ENCODE data around the gene GALNT17.
"Not testable (repeated sequence)": the region's sequence is repeated elsewhere in the genome, so short reads cannot be mapped to it uniquely, and the experiment has no call there.

GALNT17 gene

DNA sequence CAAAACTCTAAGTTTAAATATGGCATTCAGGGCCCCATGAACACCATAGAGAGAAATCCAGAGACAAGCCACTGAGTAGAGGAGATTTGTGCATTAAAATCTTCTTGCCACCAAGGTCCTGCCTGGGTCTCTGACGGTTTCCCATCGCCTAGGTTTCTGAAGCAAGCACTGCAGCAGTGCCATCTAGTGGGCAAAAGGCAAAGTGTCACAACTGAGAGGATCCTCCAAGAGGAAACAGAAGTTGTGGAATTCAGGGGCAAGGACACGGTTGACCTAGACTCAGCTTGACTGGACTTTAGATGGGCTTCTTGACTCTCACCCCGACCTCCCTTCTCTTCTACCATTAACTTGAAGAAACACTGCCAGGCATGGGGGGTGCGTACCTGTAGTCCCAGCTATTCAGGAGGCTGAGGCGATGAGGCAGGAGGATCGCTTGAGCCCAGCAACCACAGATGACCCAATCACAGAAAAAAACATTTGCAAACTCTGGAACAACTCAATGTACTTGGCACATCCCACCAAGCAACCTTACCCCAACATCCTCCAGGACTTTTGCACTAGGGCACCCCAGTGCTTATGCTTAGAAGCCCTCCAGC is 604.1 kb downstream of the GALNT17 start:
- TF ChIP-seq TAF1 (IDR thresholded peaks at IDR 0.05; ENCODE audit: low read depth, low read length) (no peak), POU2F2 (IDR thresholded peaks at IDR 0.05; ENCODE audit: low read depth, low read length) (0 out of 2 replicates have a peak, but pooled peaks have one; percentile 32)
- DNase-seq (ENCODE audit: insufficient read length, low spot score) (peak; percentile 41), FAIRE-seq (peak; percentile 83)

DNA sequence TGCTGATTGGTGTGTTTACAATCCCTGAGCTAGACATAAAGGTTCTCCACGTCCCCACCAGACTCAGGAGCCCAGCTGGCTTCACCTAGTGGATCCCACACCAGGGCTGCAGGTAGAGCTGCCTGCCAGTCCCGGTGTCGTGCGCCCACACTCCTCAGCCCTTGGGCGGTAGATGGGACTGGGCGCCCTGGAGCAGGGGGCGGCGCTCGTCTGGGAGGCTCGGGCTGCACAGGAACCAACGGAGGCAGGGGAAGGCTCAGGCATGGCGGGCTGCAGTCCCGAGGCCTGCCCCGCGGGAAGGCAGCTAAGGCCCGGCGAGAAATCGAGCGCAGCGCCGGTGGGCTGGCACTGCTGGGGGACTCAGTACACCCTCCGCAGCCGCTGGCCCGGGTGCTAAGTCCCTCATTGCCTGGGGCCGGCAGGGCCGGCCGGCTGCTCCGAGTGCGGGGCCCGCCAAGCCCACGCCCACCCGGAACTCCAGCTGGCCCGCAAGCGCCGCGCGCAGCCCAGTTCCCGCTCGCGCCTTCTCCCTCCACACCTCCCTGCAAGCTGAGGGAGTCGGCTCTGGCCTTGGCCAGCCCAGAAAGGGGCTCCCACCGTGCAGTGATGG is 606.1 kb downstream of the GALNT17 start:
- not testable (repeated sequence) for FAIRE-seq; DNase-seq (ENCODE audit: insufficient read length, low spot score)

DNA sequence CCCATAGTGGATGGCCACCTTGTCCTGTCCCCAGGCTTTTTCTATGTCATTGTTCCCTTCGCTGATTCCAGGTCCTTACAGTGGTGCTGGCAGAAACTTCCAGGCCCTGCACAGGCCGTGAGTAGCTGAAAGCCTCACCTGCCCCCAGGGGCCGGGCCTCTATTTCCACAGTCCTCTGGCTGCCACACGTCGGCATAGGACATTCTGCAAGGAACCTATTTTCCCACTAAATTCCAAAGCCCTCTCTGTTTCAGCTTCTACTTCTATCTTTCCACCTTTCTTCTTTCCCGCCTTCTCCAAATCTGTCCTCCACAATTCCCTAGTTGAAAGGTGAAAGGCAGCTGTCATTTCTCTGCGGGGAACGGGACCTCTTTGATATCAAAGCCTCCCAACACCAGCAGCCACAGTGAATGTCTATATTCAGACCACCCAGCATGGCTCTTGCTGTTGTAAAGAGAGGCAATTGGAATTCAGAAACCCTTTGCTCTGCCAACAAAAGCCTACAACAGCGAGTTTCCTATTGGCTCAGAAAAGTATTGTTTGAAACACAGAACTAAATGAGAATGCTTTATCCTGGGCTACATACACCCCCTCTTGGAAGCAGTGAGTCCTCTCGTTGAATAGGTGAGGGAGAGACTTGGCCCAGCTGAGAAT is 607.7 kb downstream of the GALNT17 start:
- DNase-seq (ENCODE audit: insufficient read length, low spot score) (no peak), FAIRE-seq (no peak)
- TF ChIP-seq POU2F2 (IDR thresholded peaks at IDR 0.05; ENCODE audit: low read depth, low read length) (no peak), TAF1 (IDR thresholded peaks at IDR 0.05; ENCODE audit: low read depth, low read length) (no peak), POLR2AphosphoS5 (IDR thresholded peaks at IDR 0.05; ENCODE audit: low read depth, low read length) (no peak), SPI1 (IDR thresholded peaks at IDR 0.05; ENCODE audit: low read depth, low read length) (no peak), PAX5 (IDR thresholded peaks at IDR 0.05; ENCODE audit: insufficient read depth, low read length, severe bottlenecking) (no peak), POLR2A (IDR thresholded peaks at IDR 0.05; ENCODE audit: low read depth, low read length) (no peak)

DNA sequence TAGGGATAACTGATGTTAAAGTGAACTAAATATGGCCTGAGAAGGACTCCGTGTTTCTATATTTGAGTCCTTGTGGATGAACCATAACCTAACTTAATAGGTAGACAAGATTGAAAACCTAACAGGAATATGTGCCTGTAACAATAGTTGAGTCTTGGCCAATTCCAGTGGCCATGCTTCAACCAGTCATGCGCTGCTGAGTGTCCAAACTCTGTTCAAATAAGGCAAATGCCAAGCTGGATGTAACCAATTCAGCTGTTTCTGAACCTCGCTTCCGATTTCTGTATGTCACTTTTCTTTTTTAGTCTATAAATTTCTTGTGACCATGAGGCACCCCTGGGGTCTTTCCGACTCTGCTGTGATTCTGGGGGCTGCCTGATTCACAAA is 608.2 kb downstream of the GALNT17 start:
- FAIRE-seq (no peak), DNase-seq (ENCODE audit: insufficient read length, low spot score) (no peak)
- TF ChIP-seq POLR2A (IDR thresholded peaks at IDR 0.05; ENCODE audit: low read depth, low read length) (no peak), POLR2AphosphoS5 (IDR thresholded peaks at IDR 0.05; ENCODE audit: low read depth, low read length) (no peak), PAX5 (IDR thresholded peaks at IDR 0.05; ENCODE audit: insufficient read depth, low read length, severe bottlenecking) (no peak), TAF1 (IDR thresholded peaks at IDR 0.05; ENCODE audit: low read depth, low read length) (no peak), POU2F2 (IDR thresholded peaks at IDR 0.05; ENCODE audit: low read depth, low read length) (no peak), SPI1 (IDR thresholded peaks at IDR 0.05; ENCODE audit: low read depth, low read length) (no peak)

DNA sequence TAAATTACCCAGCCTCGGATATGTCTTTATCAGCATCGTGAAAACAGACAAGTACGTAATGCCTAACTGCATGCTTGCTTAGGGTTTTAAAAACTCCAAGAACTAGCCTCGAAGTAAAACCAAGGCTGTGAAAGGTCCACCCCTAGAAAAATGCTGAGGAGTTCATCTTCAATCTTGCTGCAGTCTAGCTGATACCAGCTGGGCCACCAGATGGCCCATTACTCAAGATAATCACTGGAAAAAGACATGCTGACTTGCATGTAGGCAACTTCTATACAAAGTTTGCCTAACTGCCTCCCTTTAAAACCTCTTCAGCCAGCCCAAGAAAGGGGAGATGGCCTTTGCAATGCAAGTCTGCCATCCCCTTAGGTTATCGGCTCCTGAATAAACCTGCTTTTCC is 614.1 kb downstream of the GALNT17 start:
- DNase-seq (ENCODE audit: insufficient read length, low spot score) (no peak), FAIRE-seq (no peak)
- TF ChIP-seq POU2F2 (IDR thresholded peaks at IDR 0.05; ENCODE audit: low read depth, low read length) (no peak), POLR2A (IDR thresholded peaks at IDR 0.05; ENCODE audit: low read depth, low read length) (no peak), PAX5 (IDR thresholded peaks at IDR 0.05; ENCODE audit: insufficient read depth, low read length, severe bottlenecking) (no peak), POLR2AphosphoS5 (IDR thresholded peaks at IDR 0.05; ENCODE audit: low read depth, low read length) (no peak), TAF1 (IDR thresholded peaks at IDR 0.05; ENCODE audit: low read depth, low read length) (no peak)

DNA sequence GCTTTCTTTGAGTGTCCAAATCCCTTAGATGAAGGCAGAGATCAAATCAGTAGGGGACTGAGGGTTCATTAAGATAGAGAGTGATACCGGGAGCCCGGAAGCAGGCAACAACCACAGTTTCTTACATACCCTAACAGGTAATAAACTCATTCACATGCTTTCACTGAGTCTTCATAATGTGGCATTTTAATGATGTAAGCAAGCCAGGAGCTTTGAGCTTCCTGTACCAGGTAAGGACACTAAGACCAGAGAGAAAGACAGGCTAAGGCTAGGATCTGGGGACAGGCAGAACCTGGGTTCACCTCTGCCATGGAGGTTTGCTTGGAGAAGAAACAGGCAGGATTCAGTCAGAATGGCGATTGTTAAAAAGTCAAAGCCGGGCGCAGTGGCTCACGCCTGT is 618.3 kb downstream of the GALNT17 start:
- FAIRE-seq (no peak), DNase-seq (ENCODE audit: insufficient read length, low spot score) (no peak)
- TF ChIP-seq POU2F2 (IDR thresholded peaks at IDR 0.05; ENCODE audit: low read depth, low read length) = no peak
- TF ChIP-seq PAX5 (IDR thresholded peaks at IDR 0.05; ENCODE audit: insufficient read depth, low read length, severe bottlenecking) = no peak

- DNase-seq (ENCODE audit: insufficient read length, low spot score) (peak; percentile 56), FAIRE-seq (no peak)
- no peak for TF ChIP-seq POLR2AphosphoS5 (IDR thresholded peaks at IDR 0.05; ENCODE audit: low read depth, low read length)
- no peak for TF ChIP-seq POLR2A (IDR thresholded peaks at IDR 0.05; ENCODE audit: low read depth, low read length)
- TF ChIP-seq POU2F2 (IDR thresholded peaks at IDR 0.05; ENCODE audit: low read depth, low read length) = no peak
- TF ChIP-seq TAF1 (IDR thresholded peaks at IDR 0.05; ENCODE audit: low read depth, low read length) = no peak
- TF ChIP-seq SPI1 (IDR thresholded peaks at IDR 0.05; ENCODE audit: low read depth, low read length) = no peak
- TF ChIP-seq PAX5 (IDR thresholded peaks at IDR 0.05; ENCODE audit: insufficient read depth, low read length, severe bottlenecking) = no peak
Measured at GRCh38 chr7:71752171-71752935, 620.4 kb downstream of the GALNT17 start.

- no peak for FAIRE-seq
- no peak for TF ChIP-seq PAX5 (IDR thresholded peaks at IDR 0.05; ENCODE audit: insufficient read depth, low read length, severe bottlenecking)
- DNase-seq (ENCODE audit: insufficient read length, low spot score) = no peak
Measured at GRCh38 chr7:71753236-71753635, 621.3 kb downstream of the GALNT17 start.

DNA sequence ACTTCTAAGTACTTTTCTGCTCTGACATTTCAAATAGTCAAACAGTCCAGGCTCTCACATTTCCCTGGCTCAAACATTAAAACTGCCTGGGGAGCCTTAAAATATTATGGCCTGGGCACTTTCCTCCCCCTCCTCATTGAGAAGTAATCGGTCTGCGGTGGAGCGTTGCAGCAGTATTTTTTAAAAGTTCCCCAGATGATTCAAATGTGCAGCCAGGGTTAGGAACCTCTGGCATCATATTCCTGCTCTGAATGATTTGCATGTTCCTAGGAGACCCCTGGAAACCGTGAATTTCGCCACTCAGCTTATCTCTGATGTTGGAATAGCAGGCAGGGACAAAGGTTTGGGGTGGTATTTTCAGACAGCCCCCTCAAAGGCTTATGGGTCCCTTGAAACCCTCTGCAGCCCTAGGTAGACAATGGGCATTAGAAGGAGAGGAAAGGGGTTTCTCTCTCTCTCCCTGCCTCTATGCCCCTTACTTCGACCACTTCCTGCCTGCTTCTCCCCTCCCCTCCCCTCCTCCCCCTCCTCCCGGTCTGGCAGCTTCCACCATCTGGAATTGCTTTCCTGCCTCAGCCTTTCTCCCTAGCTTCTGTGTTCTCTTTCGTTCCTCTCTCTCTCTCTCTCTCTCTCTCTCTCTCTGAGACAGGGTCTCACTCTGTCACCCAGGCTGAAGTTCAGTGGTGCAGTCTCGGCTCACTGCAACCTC is 622.2 kb downstream of the GALNT17 start:
- DNase-seq (ENCODE audit: insufficient read length, low spot score) (no peak), FAIRE-seq (no peak)
- TF ChIP-seq TAF1 (IDR thresholded peaks at IDR 0.05; ENCODE audit: low read depth, low read length) = no peak
- no peak for TF ChIP-seq PAX5 (IDR thresholded peaks at IDR 0.05; ENCODE audit: insufficient read depth, low read length, severe bottlenecking)
- no peak for TF ChIP-seq SPI1 (IDR thresholded peaks at IDR 0.05; ENCODE audit: low read depth, low read length)
- TF ChIP-seq POLR2A (IDR thresholded peaks at IDR 0.05; ENCODE audit: low read depth, low read length) = no peak
- TF ChIP-seq POLR2AphosphoS5 (IDR thresholded peaks at IDR 0.05; ENCODE audit: low read depth, low read length) = no peak
- no peak for TF ChIP-seq POU2F2 (IDR thresholded peaks at IDR 0.05; ENCODE audit: low read depth, low read length)

DNA sequence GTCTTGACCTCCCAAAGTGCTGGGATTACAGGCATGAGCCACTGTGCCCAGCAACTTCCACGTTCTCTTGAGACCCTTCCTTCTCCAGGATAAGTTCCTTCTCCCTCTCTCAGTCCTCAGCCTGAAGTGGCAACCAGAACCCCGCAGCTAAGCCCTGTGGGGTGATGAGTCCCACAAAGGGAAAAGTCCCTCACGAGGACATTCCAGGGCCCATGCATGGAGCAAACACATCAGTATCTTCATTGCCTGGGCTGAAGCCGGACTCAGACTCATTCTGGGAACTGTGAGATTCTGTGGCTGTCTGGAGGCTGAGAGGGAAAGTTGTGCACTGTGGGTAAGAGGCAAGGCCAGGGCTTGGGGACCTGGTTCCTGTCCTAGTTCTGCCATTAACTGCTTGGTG is 622.9 kb downstream of the GALNT17 start:
- no peak for TF ChIP-seq POU2F2 (IDR thresholded peaks at IDR 0.05; ENCODE audit: low read depth, low read length)
- no peak for TF ChIP-seq PAX5 (IDR thresholded peaks at IDR 0.05; ENCODE audit: insufficient read depth, low read length, severe bottlenecking)
- no peak for TF ChIP-seq POLR2A (IDR thresholded peaks at IDR 0.05; ENCODE audit: low read depth, low read length)
- no peak for TF ChIP-seq TAF1 (IDR thresholded peaks at IDR 0.05; ENCODE audit: low read depth, low read length)
- TF ChIP-seq POLR2AphosphoS5 (IDR thresholded peaks at IDR 0.05; ENCODE audit: low read depth, low read length) = no peak
- no peak for TF ChIP-seq SPI1 (IDR thresholded peaks at IDR 0.05; ENCODE audit: low read depth, low read length)
- no peak for FAIRE-seq
- DNase-seq (ENCODE audit: insufficient read length, low spot score) = no peak
